Smooth muscle cell (in vitro differentiated cells): ENCODE results near the gene KRT80. TPM values are rescaled to one million over a fixed set of nuclear protein-coding genes. Genes with fewer than 3 reads are reported as not detected.
A peak's percentile ranks its signal among the peaks of the same experiment; 100 is the strongest.

Experiments
- DNase-seq: peaks from one replicate; lab custom pipeline; 2025; ENCODE audit not compliant: unreplicated experiment; lab: John Stamatoyannopoulos, UW
- H2AFZ ChIP-seq: fragments of 200-600 bp; sonication (generic); 2 replicates; pipeline ENCODE4 v1.6.0; 2016; ENCODE audit warnings: antibody characterized with exemption, low read depth, mild to moderate bottlenecking
- H3F3A ChIP-seq: fragments of 200-600 bp; sonication (generic); 2 replicates; pipeline ENCODE4 v1.6.0; 2017; ENCODE audit warnings: antibody characterized with exemption, low read depth
- H3K27ac ChIP-seq: fragments of 200-600 bp; sonication (generic); 2 replicates; pipeline ENCODE4 v1.5.1; 2016; ENCODE audit warnings: low read depth, mild to moderate bottlenecking
- H3K27me3 ChIP-seq: fragments of 200-600 bp; sonication (generic); 2 replicates; pipeline ENCODE4 v1.6.1; 2016; ENCODE audit warnings: low read depth, mild to moderate bottlenecking
- H3K36me3 ChIP-seq: fragments of 200-600 bp; sonication (generic); 2 replicates; pipeline ENCODE4 v1.5.1; 2016; ENCODE audit warnings: low read depth
- H3K4me1 ChIP-seq: fragments of 200-600 bp; sonication (generic); 2 replicates; pipeline ENCODE4 v1.5.1; 2016; ENCODE audit warnings: low read depth
- H3K4me2 ChIP-seq: fragments of 200-600 bp; sonication (generic); 2 replicates; pipeline ENCODE4 v1.6.0; 2016; ENCODE audit warnings: mild to moderate bottlenecking
- H3K4me3 ChIP-seq: fragments of 200-600 bp; sonication (generic); 2 replicates; pipeline ENCODE4 v1.5.1; 2016; ENCODE audit warnings: mild to moderate bottlenecking
- H3K79me2 ChIP-seq: fragments of 200-600 bp; sonication (generic); 2 replicates; pipeline ENCODE4 v1.6.0; 2016; ENCODE audit warnings: low read depth, mild to moderate bottlenecking
- H3K9ac ChIP-seq: fragments of 200-600 bp; sonication (generic); 2 replicates; pipeline ENCODE4 v1.6.0; 2016; ENCODE audit warnings: low read depth
- H3K9me3 ChIP-seq: fragments of 200-600 bp; sonication (generic); replicated peaks from 2 replicates; pipeline ENCODE4 v1.5.1; 2016; ENCODE audit warnings: low read depth
- H4K20me1 ChIP-seq: fragments of 200-600 bp; sonication (generic); 2 replicates; pipeline ENCODE4 v1.6.0; 2016; ENCODE audit warnings: low read depth
- CTCF ChIP-seq: fragments of 200-600 bp; sonication (generic); IDR thresholded peaks from 2 replicates; pipeline ENCODE4 v1.5.1; 2017; ENCODE audit warnings: borderline replicate concordance, mild to moderate bottlenecking, antibody characterized with exemption; ENCODE audit not compliant: insufficient read depth, poor library complexity, severe bottlenecking
- whole genome bisulfite sequencing: methylation state at CpG from one replicate; pipeline ENCODE4 v1.1.7; 2016; ENCODE audit warnings: low lambda C conversion rate; 5-methylcytosine and 5-hydroxymethylcytosine counted together
- polyA plus RNA-seq: library from polyadenylated mRNA; unstranded; fragments of >200 nt; fragmentation: Nextera tagmentation; extraction: Ambion mirVana; gene quantifications from 2 replicates; pipeline ENCODE4 v1.2.1, GENCODE V29; 2016
- total RNA-seq: library from RNA; depleted of rRNA; stranded (reverse); fragments of >200 nt; gene quantifications from 2 replicates; pipeline ENCODE4 v1.2.3, GENCODE V29; 2014

KRT80 gene
- total and polyA plus RNA-seq, 2 experiments from 2014 or later, result 5.1 to 11.7 TPM

- 65% methylated on average over 5 of the region's 5 CpGs for WGBS
- Histone ChIP-seq H3K27ac (no peak overlapping the region), H3K36me3 (no peaks in the 10 kb centered on the region), H3K4me3 (no peak overlapping the region), H3K27me3 (no peaks in the 10 kb centered on the region), H3K9ac (no peak overlapping the region), H2AFZ (no peak overlapping the region), H4K20me1 (no peaks in the 10 kb centered on the region), H3K9me3 (no peaks in the 10 kb centered on the region), H3F3A (no peaks in the 10 kb centered on the region), H3K4me1 (no peaks in the 10 kb centered on the region), H3K79me2 (no peaks in the 10 kb centered on the region), H3K4me2 (no peak overlapping the region)
- no peak for TF ChIP-seq CTCF
- no peak for DNase-seq
Observed at GRCh38 chr12:52157566-52158150, 34.2 kb downstream of the KRT80 start.

- 45% methylated on average over 15 of the region's 15 CpGs for WGBS
- Histone ChIP-seq H3K9ac (no peak overlapping the region), H4K20me1 (no peaks in the 10 kb centered on the region), H3K4me3 (no peak overlapping the region), H3K27ac (no peak overlapping the region), H3K4me1 (no peaks in the 10 kb centered on the region), H3K4me2 (no peak overlapping the region), H3K79me2 (no peaks in the 10 kb centered on the region), H3F3A (no peaks in the 10 kb centered on the region), H2AFZ (no peak overlapping the region), H3K9me3 (no peaks in the 10 kb centered on the region), H3K36me3 (no peaks in the 10 kb centered on the region), H3K27me3 (no peaks in the 10 kb centered on the region)
- TF ChIP-seq CTCF, result peak; percentile 98
- peak; percentile 37 for DNase-seq
Observed at GRCh38 chr12:52156757-52157565, 34.9 kb downstream of the KRT80 start.

GRCh38 chr12:52156311-52156710 is 35.5 kb downstream of the KRT80 start:
- H2AFZ ChIP-seq, result no peak overlapping the region
- no peaks in the 10 kb centered on the region for H3K9me3 ChIP-seq
- H3K4me1 ChIP-seq, result no peaks in the 10 kb centered on the region
- no peak overlapping the region for H3K9ac ChIP-seq
- no peaks in the 10 kb centered on the region for H3K36me3 ChIP-seq
- H3F3A ChIP-seq, result no peaks in the 10 kb centered on the region
- no peaks in the 10 kb centered on the region for H3K27me3 ChIP-seq
- H3K27ac ChIP-seq, result no peak overlapping the region
- H3K4me3 ChIP-seq, result no peak overlapping the region
- no peaks in the 10 kb centered on the region for H4K20me1 ChIP-seq
- no peaks in the 10 kb centered on the region for H3K79me2 ChIP-seq
- WGBS, result 81% methylated on average over 4 of the region's 4 CpGs
- no peak for TF ChIP-seq CTCF
- no peak overlapping the region for H3K4me2 ChIP-seq
- DNase-seq, result no peak
